ENCODE results near the gene LRRC55.

Gene LRRC55

DNA sequence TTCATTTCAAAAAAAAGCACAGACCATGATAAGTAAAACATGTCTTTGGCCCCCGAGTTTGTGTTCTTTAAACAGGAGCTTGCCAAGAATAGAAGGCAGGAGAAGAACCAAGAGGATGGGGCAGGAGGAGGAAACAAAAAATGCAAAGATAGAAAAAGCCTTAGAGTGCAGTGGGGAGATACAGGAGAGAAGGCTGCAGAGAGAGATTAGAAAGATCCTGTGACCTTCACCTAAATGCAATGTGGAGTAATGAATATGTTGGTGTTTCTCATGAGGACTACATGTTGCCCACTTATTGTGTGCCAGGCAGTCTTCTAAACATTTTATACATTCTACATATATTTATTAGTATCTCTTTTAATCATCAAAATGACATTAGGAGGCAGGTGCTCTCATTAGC lies 57.6 kb downstream of the LRRC55 start:
- no peak for DNase-seq

DNA sequence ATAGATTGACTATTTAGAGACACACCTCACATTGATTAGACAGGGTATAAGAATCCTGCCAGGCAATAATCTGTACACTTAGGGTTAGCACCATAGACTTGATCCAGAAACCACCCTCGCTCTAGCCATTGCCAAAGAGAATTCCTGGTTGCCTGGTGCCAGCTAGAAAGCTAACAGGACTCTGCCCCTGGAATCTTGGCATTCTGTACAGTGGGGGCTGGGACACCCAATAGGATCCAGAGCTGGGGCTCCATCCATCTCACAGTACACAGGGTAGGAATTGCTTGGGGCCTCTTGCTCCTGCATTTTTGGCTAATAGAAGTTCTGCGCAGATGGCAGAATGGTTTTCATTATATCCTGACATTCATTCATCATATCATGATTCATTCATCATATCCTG lies 58.3 kb downstream of the LRRC55 start:
- DNase-seq: no peak

DNA sequence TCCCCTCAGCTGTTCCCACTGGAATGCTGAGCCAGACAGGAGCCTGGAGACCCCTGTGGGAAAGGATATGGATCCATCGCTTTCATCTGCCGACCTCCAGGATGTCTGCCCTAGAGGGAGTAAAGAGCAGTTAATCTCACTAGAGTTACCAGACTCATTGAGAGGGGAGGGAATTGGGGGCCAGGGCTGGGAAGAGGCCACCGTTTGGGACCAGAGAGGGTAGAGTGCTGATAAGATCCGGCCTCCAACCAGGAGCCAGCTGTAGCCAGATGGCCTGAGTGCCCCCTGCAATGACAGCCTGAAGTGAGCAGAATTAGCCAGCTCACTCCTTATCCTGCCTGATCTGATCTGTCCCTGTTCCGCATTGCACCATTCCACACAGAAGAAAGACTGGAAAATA lies 59.0 kb downstream of the LRRC55 start:
- no peak for DNase-seq

Data from AML-193 (cell line).